MCF 10A (cell line): Measurements from ENCODE around the gene TEKT3. TPM values are rescaled to one million over a fixed set of nuclear protein-coding genes. Genes with fewer than 3 reads are reported as not detected.

Experiments
- BruUV-seq: library from RNA; stranded (reverse); fragments of 400-500 nt; replicated peaks from 2 replicates; lab custom pipeline; 2021; lab: Mats Ljungman, UMichigan
- CTCF ChIA-PET: fragments of 300-600 bp; sonication (Branson Sonifier 250); formaldehyde crosslinking; extraction: SDS; loops from one replicate; lab custom pipeline; 2021; ENCODE audit warnings: antibody characterized with exemption, inconsistent platforms; lab: Yijun Ruan, JAX
- POLR2A ChIA-PET: fragments of 300-600, 350-650 bp; sonication (Branson Sonifier 250); formaldehyde crosslinking; extraction: SDS; loops from one replicate; lab custom pipeline; 2020; ENCODE audit warnings: antibody characterized with exemption, inconsistent platforms; lab: Yijun Ruan, JAX
- DNase-seq: peaks from one replicate; pipeline ENCODE4 v3.0.0-alpha.2; 2018; ENCODE audit not compliant: unreplicated experiment
- H3K27ac Mint-ChIP-seq: one replicate; pipeline ENCODE4 v1.8.0; 2022; ENCODE audit warnings: mild to moderate bottlenecking, low read depth, mixed read lengths; ENCODE audit not compliant: unreplicated experiment
- H3K27me3 Mint-ChIP-seq: one replicate; pipeline ENCODE4 v1.8.0; 2022; ENCODE audit warnings: mixed read lengths; ENCODE audit not compliant: insufficient read depth, unreplicated experiment
- H3K36me3 Mint-ChIP-seq: one replicate; pipeline ENCODE4 v1.8.0; 2022; ENCODE audit warnings: mild to moderate bottlenecking, moderate library complexity, mixed read lengths; ENCODE audit not compliant: insufficient read depth, unreplicated experiment
- H3K4me1 Mint-ChIP-seq: one replicate; pipeline ENCODE4 v1.8.0; 2022; ENCODE audit warnings: mixed read lengths; ENCODE audit not compliant: insufficient read depth, unreplicated experiment
- H3K4me3 Mint-ChIP-seq: one replicate; pipeline ENCODE4 v1.8.0; 2022; ENCODE audit warnings: mild to moderate bottlenecking, moderate library complexity, mixed read lengths; ENCODE audit not compliant: unreplicated experiment
- H3K9me3 Mint-ChIP-seq: one replicate; pipeline ENCODE4 v1.8.0; 2022; ENCODE audit warnings: mixed read lengths; ENCODE audit not compliant: unreplicated experiment
- intact Hi-C: fragments of 100-400 bp; cut with micrococcal nuclease; formaldehyde crosslinking; loops from 2 replicates; pipeline ENCODE4 v1.14.1; 2022
- total RNA-seq: library from RNA; stranded (reverse); gene quantifications from 2 replicates; pipeline ENCODE4 v1.2.3, GENCODE V29; 2022
- TF ChIP-seq, protein P1 (sequence below): fragments of 200-600 bp; IDR thresholded peaks from one replicate; pipeline ENCODE4 v1.8.0; 2022; ENCODE audit warnings: antibody characterized with exemption, mild to moderate bottlenecking; ENCODE audit not compliant: unreplicated experiment

TEKT3 gene
- total RNA-seq, 1 experiment from 2014 or later, result not detected

DNA sequence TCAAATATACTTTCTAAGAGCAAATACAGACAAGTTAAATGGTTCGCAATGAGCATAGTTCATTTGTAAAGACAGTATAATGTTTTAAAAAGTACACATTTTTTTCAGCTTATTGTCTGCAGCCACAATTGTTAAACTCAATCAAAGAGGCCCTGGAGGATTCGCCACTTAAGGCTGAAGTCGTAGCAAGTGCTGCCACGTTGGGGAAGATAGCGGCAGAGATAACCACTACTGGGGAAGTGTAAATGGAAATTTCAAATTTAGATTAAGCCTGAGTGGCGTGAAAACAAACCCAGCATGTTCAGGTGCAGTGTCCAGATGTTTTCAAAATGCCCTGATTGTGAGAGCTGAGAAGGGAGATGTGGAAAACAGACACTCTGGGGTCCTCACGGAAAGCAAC is 84.7 kb downstream of the TEKT3 start:
- Mint-ChIP-seq H3K4me3 (no peak overlapping the region), H3K4me1 (peaks cover 6% of the 10 kb centered on the region), H3K36me3 (no peaks in the 10 kb centered on the region), H3K9me3 (no peaks in the 10 kb centered on the region), H3K27ac (no peak overlapping the region), H3K27me3 (peaks cover 3% of the 10 kb centered on the region)
- POLR2A ChIA-PET, result no interaction called here
- CTCF ChIA-PET, result interaction anchor here (0.5 to 4.3 kb wide), 25 partner anchors 9 to 1918 kb away, joined by 3 to 43 read pairs (median 4); partner anchors contain the start of gene PMP22
- intact Hi-C loops, result no loop called here
- TF ChIP-seq, protein P1, sequence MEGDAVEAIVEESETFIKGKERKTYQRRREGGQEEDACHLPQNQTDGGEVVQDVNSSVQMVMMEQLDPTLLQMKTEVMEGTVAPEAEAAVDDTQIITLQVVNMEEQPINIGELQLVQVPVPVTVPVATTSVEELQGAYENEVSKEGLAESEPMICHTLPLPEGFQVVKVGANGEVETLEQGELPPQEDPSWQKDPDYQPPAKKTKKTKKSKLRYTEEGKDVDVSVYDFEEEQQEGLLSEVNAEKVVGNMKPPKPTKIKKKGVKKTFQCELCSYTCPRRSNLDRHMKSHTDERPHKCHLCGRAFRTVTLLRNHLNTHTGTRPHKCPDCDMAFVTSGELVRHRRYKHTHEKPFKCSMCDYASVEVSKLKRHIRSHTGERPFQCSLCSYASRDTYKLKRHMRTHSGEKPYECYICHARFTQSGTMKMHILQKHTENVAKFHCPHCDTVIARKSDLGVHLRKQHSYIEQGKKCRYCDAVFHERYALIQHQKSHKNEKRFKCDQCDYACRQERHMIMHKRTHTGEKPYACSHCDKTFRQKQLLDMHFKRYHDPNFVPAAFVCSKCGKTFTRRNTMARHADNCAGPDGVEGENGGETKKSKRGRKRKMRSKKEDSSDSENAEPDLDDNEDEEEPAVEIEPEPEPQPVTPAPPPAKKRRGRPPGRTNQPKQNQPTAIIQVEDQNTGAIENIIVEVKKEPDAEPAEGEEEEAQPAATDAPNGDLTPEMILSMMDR, result no peak
- DNase-seq, result no peak
- no TSS peak for BruUV-seq

DNA sequence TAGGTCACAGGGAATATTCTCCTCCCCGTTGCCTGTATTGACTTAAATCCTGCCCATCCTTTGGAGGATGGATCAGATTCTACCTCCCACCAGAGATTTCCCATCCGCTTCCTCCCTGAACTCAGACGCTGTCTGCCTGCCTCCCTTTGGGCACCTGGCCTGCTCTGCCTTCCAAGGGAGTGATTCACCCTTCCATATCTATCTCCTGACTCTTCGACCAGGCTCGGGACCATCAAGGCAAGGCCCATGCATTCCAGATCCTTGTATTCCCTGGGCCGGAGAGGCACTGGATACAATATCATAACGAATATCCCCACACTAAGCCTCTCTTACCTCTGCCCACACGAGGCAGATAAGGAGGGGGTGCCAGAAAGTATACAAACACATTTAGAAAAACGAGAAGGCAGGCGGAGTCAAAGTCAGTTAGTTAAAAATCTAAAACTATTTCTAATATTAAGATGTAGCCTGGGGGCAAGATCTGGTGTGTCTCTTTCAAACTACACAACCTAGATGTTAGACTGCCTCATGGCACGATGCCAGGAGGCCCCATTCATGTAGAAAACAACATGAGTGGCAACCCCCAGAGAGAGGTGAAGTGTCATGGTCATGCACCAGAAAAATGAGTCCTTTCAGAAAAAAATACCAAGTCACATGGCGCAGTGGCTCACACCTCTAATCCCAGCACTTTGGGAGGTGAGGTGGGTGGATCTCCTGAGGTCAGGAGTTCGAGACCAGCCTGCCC is 85.5 kb downstream of the TEKT3 start:
- TF ChIP-seq, protein P1, result no peak
- POLR2A ChIA-PET, result no interaction called here
- Mint-ChIP-seq H3K36me3 (no peaks in the 10 kb centered on the region), H3K9me3 (no peaks in the 10 kb centered on the region), H3K4me3 (no peak overlapping the region), H3K4me1 (peaks cover 6% of the 10 kb centered on the region), H3K27me3 (no peaks in the 10 kb centered on the region), H3K27ac (no peak overlapping the region)
- CTCF ChIA-PET, result interaction anchor here (0.6 to 4.3 kb wide), 11 partner anchors 8 to 1194 kb away, joined by 3 to 43 read pairs (median 4); no protein-coding TSS in a partner anchor
- BruUV-seq, result no TSS peak
- intact Hi-C loops, result no loop called here
- no peak for DNase-seq

Other genes starting within 250 kb of the TEKT3 start
- 0.44 and 1.1 TPM in 2 replicates for gene PMP22, start 76.3 kb downstream of the TEKT3 start, total RNA-seq
- 11.3 and 19.6 TPM in 2 replicates for gene CDRT4, start 126.0 kb upstream of the TEKT3 start, total RNA-seq
- 26.7 and 39.8 TPM in 2 replicates for gene TVP23C, start 221.9 kb upstream of the TEKT3 start, total RNA-seq